Ishikawa (cell line): ENCODE measurements around the gene DBN1.

Experiments
- CREB1 ChIP-seq: IDR thresholded peaks from 2 replicates; pipeline ENCODE4 v1.6.1; 2012; ENCODE audit warnings: low read depth
- EGR1 ChIP-seq: IDR thresholded peaks from 2 replicates; pipeline ENCODE4 v1.6.1; 2012
- EP300 ChIP-seq: IDR thresholded peaks from 2 replicates; pipeline ENCODE4 v1.6.1; 2012; ENCODE audit warnings: borderline replicate concordance
- REST ChIP-seq: IDR thresholded peaks from 2 replicates; pipeline ENCODE4 v1.6.1; 2012; ENCODE audit warnings: low read depth, mild to moderate bottlenecking
- TAF1 ChIP-seq: IDR thresholded peaks from 2 replicates; pipeline ENCODE4 v1.6.1; 2012; ENCODE audit warnings: low read depth, mild to moderate bottlenecking
- TCF12 ChIP-seq: IDR thresholded peaks from 2 replicates; pipeline ENCODE4 v1.6.1; 2012; ENCODE audit warnings: low read depth
- YY1 ChIP-seq: IDR thresholded peaks from 2 replicates; pipeline ENCODE4 v1.6.1; 2012; ENCODE audit warnings: low read depth

- TF ChIP-seq TCF12: no peak
- TF ChIP-seq TAF1: no peak
- no peak for TF ChIP-seq EP300
- no peak for TF ChIP-seq REST
- TF ChIP-seq YY1: no peak
- no peak for TF ChIP-seq EGR1
- TF ChIP-seq CREB1: no peak
Observed at GRCh38 chr5:177479774-177480173, 6.3 kb upstream of the DBN1 start.
